Activated effector memory CD4-positive, alpha-beta T cell treated with anti-CD3 and anti-CD28 coated beads, Interleukin-2, amount 50 U/mL, for 16 hours (primary cell): ENCODE measurements around the gene SUPT3H.

Experiments
- DNase-seq: peaks from one replicate; pipeline ENCODE4 v3.0.0-alpha.2; 2020

Gene SUPT3H

GRCh38 chr6:44820759-44821158 is 557.0 kb downstream of the SUPT3H start:
- no peak for DNase-seq

- no peak for DNase-seq
Observed at GRCh38 chr6:44820321-44820720, 557.4 kb downstream of the SUPT3H start.

DNA sequence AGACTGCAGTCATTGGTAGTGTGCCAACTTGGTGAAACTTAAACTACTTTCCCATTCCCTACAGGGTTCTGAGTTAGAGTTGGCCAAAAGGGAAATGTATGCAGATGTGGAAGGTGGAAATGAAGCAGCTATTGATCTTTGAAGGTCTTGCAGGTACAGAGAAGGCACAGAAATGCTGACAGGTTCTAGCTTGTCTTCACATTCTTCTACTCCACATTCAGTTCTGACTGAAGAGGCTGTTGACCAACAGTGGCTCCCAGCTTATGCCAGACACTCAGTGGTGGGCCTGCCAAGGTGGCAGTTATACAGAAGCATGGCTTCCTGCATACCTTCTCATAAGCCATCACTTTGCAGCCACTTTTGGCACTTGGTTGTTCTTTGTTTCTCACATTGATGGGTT is 566.3 kb downstream of the SUPT3H start:
- no peak for DNase-seq

- DNase-seq, result no peak
Observed at GRCh38 chr6:44809258-44809657, 568.5 kb downstream of the SUPT3H start.

GRCh38 chr6:44808148-44808547 is 569.6 kb downstream of the SUPT3H start:
- no peak for DNase-seq

DNA sequence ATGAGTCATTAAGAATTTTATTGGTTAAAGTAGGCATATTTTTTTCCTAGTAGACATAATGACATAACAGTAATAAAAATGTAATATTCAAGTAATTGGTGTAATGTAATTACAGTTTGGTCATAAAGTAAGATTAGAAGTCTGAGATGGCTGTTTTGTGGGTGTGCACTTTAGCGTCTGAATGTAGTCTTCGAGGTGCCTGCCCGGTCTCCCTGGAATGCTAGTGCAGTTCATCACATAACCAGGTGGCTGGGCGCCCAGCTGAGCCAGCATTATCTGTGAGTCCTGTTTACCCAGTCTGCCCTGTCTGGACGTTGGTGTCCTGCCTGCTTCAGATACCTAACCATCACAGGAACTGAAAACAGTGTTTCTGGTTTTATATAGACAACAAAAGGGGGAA is 571.1 kb downstream of the SUPT3H start:
- no peak for DNase-seq

DNA sequence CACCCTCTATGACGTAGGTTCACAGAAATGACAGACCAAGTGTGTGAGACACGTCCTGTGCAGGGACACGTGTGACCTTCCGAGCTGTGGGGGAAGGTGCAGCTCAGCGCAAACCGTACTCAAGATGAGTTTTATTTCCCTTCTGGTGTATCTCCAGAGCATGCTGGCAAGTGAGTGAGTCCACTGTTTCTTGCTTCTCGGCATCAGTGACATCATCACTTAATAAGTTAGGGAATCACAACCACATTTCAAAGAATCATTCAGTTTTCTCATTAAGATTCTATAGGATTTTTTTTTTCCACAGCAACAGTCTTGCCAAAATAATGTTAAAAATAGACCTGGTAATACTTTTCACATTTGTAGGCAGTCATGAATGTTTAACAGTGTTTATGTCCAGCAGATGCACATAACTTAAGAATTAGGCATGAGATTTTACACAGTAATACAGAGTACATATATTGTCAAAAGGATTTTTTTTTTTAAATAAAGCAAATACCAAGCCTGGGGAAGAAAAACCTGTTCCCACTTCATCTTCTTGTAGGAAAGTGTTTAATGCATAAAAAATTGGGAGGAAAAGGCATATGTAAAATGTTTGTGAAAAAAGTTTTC is 572.4 kb downstream of the SUPT3H start:
- DNase-seq, result no peak

DNA sequence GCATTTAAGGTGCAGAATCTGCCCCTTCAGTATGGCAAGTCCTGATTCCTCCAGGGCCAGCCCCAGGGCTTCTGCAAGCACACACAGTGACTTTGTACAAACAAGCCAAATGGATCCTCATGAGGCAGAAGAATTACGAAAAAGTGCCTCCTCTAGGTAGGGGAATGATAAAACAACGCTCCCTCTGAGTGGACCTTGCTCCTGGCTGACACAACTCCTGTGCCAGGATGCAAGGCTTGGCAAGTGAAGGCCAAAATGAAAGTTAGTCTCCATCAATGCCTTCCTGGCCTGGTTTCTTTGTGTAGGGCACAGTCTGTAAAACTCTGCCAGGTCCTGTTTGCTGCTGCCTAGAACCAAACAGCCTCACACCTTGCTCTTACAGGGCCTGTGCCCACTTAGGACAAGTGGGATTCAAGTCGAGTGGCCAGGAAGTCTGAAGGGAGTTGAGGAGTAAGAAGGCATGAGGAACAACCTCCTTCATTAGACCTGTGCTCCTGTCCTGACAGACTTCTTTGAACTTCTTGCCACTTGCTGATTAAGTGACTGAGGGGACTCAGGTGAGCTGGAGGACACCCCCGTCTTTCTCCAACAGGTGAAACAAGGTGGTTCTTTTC is 573.1 kb downstream of the SUPT3H start:
- no peak for DNase-seq

GRCh38 chr6:44804016-44804415 is 573.7 kb downstream of the SUPT3H start:
- DNase-seq, result no peak

DNA sequence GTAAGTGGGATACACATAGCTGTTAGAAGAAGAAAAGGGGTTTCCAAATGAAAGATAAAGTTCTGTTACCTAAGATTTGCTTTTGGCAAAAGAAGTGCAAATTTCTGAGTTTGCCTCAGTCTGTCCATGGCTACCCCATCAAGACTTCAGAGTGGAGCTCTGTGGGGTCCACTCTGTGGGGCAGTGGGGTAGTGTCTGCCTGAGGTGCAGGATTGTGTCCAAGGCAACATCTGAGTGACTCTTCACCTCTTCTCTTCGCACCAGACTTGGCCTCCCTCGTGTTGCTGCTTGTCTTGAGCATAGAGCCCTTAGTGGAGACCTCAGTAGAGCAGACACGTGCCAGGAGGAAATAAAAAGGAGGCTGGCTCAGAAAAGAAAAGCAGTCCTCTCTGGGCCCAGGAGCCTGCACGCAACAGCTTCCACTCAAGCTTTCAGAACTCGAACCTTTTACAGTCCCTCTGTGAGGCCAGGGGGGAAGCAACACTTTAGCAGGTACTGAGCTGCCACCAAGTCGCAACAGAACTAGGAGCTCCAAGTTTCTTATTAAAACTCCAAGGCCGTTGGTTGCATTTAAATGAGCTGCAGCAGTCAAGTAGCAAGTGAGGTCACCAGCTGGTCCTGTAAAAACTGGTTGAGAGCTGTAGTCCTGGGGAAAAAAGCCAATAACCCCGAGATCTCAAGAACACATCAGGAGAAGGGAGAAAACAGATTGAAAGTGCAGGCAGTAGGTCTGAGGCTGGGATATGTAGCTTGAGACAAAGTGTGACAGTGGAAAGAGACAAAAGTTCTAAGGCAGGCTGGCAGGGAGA is 576.7 kb downstream of the SUPT3H start:
- no peak for DNase-seq

DNA sequence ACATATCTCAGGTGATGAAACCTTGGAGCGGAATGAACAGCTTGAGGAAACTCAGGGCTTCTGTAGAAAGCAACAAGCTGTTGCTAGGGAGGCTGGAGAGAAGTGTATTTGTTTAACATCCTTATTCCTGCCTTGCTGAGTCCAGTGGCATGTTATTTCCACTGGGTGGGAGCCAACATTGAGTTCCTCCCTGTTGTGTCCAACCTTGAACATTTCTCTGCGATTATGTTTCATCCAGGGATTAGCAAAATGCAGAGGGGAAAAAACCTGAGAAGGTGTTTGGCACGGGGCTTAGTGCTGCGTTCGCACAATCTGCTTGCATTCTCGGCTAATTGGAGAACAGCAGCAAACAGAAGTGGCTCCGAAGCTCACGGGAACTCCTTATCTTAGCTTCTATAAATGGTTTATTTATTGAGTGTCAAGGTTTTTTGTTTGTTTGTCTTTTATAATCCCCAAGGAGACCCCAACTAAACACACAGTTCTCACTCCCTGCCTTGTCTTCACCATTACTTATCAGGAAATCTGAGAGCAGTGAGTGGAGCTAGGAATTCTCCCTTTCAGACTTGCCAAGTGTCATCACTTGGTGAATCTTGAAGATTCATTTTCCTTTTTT is 577.5 kb downstream of the SUPT3H start:
- no peak for DNase-seq

DNA sequence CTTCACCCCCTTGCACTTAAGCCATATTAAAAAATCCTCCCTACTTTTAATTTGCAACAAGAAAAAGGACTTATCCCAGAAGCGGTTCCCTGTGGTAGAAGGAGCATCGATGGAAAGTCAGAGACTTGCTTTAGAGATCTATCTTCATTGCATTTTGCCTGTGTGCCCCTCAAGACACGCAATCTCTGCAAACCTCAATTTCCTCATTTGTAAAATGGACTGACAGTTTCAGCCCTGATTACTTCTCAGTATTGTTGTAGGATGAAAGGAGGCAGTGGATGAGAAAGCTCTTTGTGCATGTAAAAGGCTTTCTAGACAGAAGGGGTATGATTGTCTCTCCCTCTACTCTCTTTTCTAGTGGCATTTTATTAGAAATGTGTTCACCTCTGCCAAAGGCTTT is 580.0 kb downstream of the SUPT3H start:
- no peak for DNase-seq

DNA sequence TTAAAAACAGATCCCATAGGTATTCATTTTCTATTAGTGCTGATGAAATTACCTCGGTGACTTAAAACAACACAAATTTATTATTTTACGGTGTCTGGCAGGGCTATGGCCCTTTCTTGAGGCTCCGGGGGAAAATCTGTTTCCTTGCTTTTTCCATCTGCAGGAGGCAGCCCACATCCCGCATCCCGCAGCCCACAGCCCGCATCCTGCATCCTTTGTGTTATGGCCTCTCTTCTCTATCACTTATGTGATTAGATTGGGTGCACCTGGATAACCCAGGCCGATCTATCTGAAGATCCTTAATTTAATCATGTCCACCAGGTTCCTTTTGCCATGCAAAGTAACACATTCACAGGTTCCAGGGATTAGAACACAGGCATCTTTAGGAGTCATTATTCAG is 582.4 kb downstream of the SUPT3H start:
- no peak for DNase-seq

DNA sequence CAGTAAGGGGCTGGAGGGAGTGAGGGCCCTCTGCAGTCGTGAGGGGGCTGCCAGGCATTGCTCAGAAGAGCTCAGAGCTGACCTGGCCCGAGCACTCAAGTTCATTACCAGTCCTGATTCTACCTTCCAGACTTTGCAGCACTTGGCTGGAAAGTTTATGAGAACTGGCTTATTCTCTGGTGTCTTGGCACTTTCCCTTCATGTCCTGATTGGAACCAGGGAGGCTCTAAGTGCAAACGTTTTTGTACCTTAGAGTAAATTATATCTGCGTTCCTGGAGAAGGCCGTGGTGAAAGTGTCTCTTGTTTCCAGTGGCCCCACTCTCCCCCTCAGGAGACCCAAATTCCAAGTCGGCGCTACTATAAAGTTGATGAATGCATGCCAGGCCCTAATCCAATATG is 587.9 kb downstream of the SUPT3H start:
- DNase-seq, result no peak

DNA sequence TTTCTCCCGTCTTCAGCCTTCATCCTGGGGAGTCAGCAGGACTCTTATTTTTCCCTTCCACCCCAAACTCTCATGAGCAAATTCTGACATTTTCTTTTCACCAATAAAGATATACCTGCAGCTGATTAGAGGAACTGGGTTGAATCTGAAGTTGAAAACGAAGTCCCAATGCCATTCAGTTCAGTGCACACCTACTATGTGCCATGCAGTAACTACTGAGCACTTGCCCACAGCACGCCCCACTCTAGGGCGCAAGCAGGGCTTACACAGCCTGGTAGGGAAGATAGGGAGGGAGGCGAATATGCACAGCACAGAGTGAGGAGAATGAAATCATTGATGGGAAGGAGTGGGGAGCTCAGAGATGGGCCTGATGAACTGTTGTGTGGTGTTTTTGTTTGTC is 588.7 kb downstream of the SUPT3H start:
- no peak for DNase-seq

GRCh38 chr6:44788387-44788981 is 589.2 kb downstream of the SUPT3H start:
- DNase-seq, result no peak

DNA sequence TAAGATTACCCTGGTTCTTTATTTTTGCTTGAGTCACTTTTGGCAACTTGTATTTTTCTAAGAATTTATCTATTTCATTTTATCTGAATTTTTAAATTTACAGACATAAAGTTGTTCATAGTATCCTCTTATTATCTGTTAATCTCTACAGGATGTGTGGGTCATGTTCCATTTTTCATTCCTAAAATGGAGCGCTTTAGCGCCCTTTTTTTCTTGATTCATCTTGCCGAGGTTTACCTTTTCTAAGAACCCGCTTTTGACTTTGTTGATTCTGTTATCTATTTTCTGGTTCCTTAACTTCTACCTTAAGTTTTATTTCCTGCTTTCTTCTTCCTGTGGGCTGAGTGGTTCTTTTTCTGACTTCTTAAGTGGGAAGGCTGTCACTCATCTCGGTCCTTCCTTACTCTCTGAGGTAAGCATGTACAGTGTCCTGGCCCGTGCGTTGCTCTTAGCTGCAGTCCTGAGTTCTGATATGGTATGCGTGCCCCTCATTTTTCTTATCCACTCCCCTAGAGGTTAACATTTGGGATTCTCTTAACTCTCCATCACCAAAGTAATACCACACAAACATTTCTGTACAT is 590.4 kb downstream of the SUPT3H start:
- no peak for DNase-seq

GRCh38 chr6:44785130-44785529 is 592.6 kb downstream of the SUPT3H start:
- DNase-seq, result no peak

DNA sequence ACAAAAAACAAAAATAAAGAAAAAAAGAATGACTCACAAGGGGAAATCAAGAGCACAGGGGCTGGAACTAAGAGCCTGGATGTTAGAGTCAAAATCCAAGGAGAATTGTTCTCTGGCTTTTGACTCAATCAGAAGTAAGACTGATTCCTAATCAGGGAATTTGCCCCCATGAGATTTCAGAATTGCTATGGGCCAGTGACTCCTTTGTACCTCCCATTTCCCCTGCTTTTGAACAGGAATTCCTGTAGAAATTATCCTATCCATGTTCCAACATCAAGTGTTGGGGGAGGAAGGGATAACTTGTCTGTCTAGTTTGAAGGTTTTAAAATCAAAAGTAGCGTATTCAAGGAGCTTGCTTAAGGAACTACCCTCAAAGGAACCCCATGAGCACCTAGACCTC is 593.5 kb downstream of the SUPT3H start:
- no peak for DNase-seq

DNA sequence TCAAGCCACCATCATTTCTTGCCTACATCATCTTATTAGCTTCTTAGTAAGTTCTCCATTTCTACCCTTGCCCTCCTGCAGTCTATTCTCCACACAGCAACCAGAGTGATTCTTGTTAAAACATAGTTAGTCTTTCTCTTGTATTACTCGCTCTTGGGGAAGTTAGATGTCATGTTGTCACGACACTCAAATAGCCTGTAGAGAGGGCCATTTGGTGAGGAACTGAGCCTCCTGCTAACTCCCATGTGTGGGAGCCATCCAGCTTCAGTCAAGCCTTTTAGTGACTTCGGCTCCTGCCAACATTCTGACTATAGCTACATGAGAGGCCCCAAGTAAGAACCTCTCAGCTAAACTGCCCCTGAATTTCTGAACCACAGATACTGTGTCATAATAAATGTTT is 594.8 kb downstream of the SUPT3H start:
- DNase-seq, result no peak

GRCh38 chr6:44781912-44782597 is 595.7 kb downstream of the SUPT3H start:
- no peak for DNase-seq

- DNase-seq, result no peak
Observed at GRCh38 chr6:44780161-44780560, 597.6 kb downstream of the SUPT3H start.
